Muscle layer of colon (tissue), 2 donors: ENCODE measurements around the gene MTURN.
"Not testable (repeated sequence)": the region's sequence is repeated elsewhere in the genome, so short reads cannot be mapped to it uniquely, and the experiment has no call there.

ENCODE experiments used
- H3K27ac ChIP-seq: one replicate; pipeline ENCODE4 v1.7.0; 2013; ENCODE audit warnings: low read depth, mild to moderate bottlenecking, low read length, moderate library complexity
- H3K27me3 ChIP-seq, 2 donors: one replicate each; pipeline ENCODE4 v1.7.0; 2013; ENCODE audit warnings: low read length in 2 of 2, mild to moderate bottlenecking in 2 of 2; ENCODE audit not compliant: insufficient read depth in 2 of 2, control insufficient read depth in 1 of 2
- H3K36me3 ChIP-seq: one replicate; pipeline ENCODE4 v1.7.0; 2013; ENCODE audit warnings: mild to moderate bottlenecking, low read length; ENCODE audit not compliant: insufficient read depth
- H3K4me1 ChIP-seq: one replicate; pipeline ENCODE4 v1.7.0; 2013; ENCODE audit warnings: mild to moderate bottlenecking, low read length; ENCODE audit not compliant: insufficient read depth
- H3K4me3 ChIP-seq, 2 donors: one replicate each; pipeline ENCODE4 v1.7.0; 2013; ENCODE audit warnings: low read length in 2 of 2, low read depth in 1 of 2, mild to moderate bottlenecking in 1 of 2, moderate library complexity in 1 of 2
- H3K9ac ChIP-seq: one replicate; pipeline ENCODE4 v1.7.0; 2013; ENCODE audit warnings: low read length
- H3K9me3 ChIP-seq: one replicate; pipeline ENCODE4 v1.7.0; 2013; ENCODE audit warnings: mild to moderate bottlenecking, low read length
- donor health status: abdominal sarcoma.
- donor health status: Adenocarcinoma of cecum.

The MTURN gene

GRCh38 chr7:30134611-30135300 is at the start of gene MTURN:
Gene MTURN (plus strand): TSS chr7:30134986. CDS start chr7:30135137, 151 bp downstream.
- H3K9me3 ChIP-seq, result no peaks in the 10 kb centered on the region
- peak within 1 kb of the TSS; percentile 68 for H3K9ac ChIP-seq
- no peaks in the 10 kb centered on the region for H3K36me3 ChIP-seq
- H3K4me3 ChIP-seq, result peak within 1 kb of the TSS; percentile 53 to 85
- H3K4me1 ChIP-seq, result peaks cover 17% of the 10 kb centered on the region
- peak within 1 kb of the TSS; percentile 81 for H3K27ac ChIP-seq
- no peaks in the 10 kb centered on the region for H3K27me3 ChIP-seq

- Histone ChIP-seq H3K9ac (no peak overlapping the region), H3K4me1 (no peaks in the 10 kb centered on the region), H3K4me3 (no peak overlapping the region), H3K27ac (no peak overlapping the region), H3K36me3 (no peaks in the 10 kb centered on the region), H3K27me3 (no peaks in the 10 kb centered on the region), H3K9me3 (no peaks in the 10 kb centered on the region)
Observed at GRCh38 chr7:30086529-30086928, 48.3 kb upstream of the MTURN start.

- no peak overlapping the region for H3K9ac ChIP-seq
- no peak overlapping the region for H3K27ac ChIP-seq
- H3K9me3 ChIP-seq, result no peaks in the 10 kb centered on the region
- H3K36me3 ChIP-seq, result no peaks in the 10 kb centered on the region
- H3K4me1 ChIP-seq, result no peaks in the 10 kb centered on the region
- H3K27me3 ChIP-seq, result no peaks in the 10 kb centered on the region
- no peak overlapping the region for H3K4me3 ChIP-seq
Observed at GRCh38 chr7:30087371-30087770, 47.4 kb upstream of the MTURN start.

DNA sequence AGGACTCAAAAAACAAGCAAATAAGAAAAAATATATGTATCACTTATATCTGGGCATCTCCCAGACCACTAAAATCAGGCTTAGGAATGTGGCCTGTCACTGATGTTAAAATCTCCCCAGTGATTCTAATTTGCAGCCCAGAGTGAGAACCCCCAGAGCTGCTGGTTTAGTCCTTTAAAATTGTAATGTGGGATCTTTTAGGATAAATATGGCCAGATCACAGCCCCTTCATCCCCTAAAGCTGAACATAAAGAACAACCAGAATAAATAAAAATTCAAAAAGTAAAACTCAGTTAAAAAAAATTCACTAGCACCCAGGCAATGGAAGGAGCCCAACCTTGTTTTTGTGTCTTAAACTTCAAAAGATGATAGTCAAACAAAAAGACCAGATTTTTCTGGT is 46.4 kb upstream of the MTURN start:
- Histone ChIP-seq H3K9ac (no peak overlapping the region), H3K36me3 (no peaks in the 10 kb centered on the region), H3K4me3 (no peak overlapping the region), H3K9me3 (no peaks in the 10 kb centered on the region), H3K27me3 (no peaks in the 10 kb centered on the region), H3K27ac (no peak overlapping the region), H3K4me1 (no peaks in the 10 kb centered on the region)

- no peaks in the 10 kb centered on the region for H3K4me1 ChIP-seq
- H3K4me3 ChIP-seq, result no peak overlapping the region
- H3K9me3 ChIP-seq, result no peaks in the 10 kb centered on the region
- H3K27ac ChIP-seq, result no peak overlapping the region
- H3K9ac ChIP-seq, result no peak overlapping the region
- no peaks in the 10 kb centered on the region for H3K36me3 ChIP-seq
- no peaks in the 10 kb centered on the region for H3K27me3 ChIP-seq
Observed at GRCh38 chr7:30090111-30090510, 44.7 kb upstream of the MTURN start.

DNA sequence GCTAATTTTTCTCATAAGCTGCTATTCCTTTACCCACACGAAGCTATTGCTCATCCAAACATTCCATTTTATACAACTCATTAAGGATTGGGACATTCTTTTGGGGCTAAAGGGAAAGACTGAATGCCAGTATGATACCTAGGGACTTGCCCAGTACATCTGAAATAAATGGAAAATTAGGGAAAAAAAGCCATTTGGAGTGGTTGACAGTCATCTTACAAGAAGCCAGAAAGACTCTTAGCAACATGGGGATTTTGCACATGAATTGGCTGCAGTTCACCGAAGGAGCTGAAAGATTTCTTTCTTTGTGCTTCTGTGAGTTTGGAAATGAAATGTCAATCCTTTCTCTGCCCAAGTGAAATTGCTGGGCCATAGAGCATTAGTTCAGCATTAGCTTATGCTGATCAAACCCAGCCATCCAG is 43.3 kb upstream of the MTURN start:
- Histone ChIP-seq H3K27me3 (no peaks in the 10 kb centered on the region), H3K27ac (no peak overlapping the region), H3K4me1 (no peaks in the 10 kb centered on the region), H3K36me3 (no peaks in the 10 kb centered on the region), H3K4me3 (no peak overlapping the region), H3K9me3 (no peaks in the 10 kb centered on the region), H3K9ac (no peak overlapping the region)

GRCh38 chr7:30091987-30092386 is 42.8 kb upstream of the MTURN start:
- Histone ChIP-seq H3K36me3 (no peaks in the 10 kb centered on the region), H3K4me3 (no peak overlapping the region), H3K27me3 (no peaks in the 10 kb centered on the region), H3K4me1 (no peaks in the 10 kb centered on the region), H3K9ac (no peak overlapping the region), H3K9me3 (no peaks in the 10 kb centered on the region), H3K27ac (peak overlapping the region; percentile 7)

DNA sequence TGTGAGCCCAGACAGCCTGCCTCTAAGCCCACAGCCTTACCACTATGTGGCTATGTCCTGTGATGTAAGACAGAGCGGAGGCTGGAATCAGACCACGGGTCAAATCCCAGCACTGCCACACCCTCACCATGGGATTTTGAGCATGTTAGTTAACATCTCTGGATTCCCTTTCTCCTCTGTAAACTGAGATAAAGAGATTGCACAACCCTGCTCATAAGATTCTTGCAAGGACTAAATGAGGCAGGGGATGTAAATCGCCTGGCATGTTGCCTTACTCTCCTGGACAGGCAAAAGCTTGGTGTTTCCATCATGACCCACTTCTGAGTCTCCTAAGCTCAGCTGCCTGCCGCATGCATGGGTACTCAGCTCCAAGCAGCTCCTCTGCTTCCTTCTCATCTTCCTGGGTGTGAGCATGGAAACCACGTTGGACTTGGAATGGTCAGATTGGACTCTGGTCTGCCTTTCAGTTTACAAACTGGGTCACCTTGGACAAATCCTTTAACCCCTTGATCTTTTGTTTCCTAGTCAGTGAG is 41.3 kb upstream of the MTURN start:
- H3K27me3 ChIP-seq, result no peaks in the 10 kb centered on the region
- H3K4me3 ChIP-seq, result no peak overlapping the region
- no peaks in the 10 kb centered on the region for H3K36me3 ChIP-seq
- H3K9ac ChIP-seq, result no peak overlapping the region
- no peak overlapping the region for H3K27ac ChIP-seq
- no peaks in the 10 kb centered on the region for H3K4me1 ChIP-seq
- no peaks in the 10 kb centered on the region for H3K9me3 ChIP-seq

DNA sequence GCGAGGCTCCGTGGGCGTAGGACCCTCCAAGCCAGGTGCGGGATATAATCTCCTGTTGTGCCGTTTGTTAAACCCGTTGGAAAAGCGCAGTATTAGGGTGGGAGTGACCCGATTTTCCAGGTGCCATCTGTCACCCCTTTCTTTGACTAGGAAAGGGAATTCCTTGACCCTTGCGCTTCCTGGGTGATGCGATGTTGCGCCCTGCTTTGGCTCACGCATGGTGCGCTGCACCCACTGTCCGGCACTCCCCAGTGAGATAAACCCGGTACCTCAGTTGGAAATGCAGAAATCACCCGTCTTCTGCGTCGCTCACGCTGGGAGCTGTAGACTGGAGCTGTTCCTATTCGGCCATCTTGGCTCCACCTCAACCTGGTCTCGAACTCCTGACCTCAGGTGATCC is 36.2 kb upstream of the MTURN start:
- H3K27me3 ChIP-seq, H3K36me3 ChIP-seq, H3K9me3 ChIP-seq, H3K9ac ChIP-seq, H3K4me1 ChIP-seq, H3K27ac ChIP-seq, H3K4me3 ChIP-seq: not testable (repeated sequence)

DNA sequence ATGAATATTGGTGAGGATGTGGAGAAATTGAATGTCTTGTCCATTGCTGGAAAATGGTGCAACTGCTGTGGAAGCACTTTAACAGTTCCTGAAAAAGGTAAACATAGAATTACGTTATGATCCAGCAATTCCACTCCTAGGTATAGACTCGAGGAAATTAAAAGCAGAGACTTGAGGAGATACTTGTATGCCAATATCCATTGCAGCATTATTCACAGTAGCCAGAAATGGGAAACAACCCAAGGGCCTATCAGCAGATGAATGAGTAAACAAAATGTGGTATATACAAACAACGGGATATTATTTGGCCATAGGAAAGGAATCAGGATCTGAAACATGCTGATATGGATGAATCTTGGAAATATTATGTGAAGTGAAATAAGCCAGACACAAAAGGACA is 32.5 kb upstream of the MTURN start:
- Histone ChIP-seq H3K27ac (no peak overlapping the region), H3K9ac (no peak overlapping the region), H3K27me3 (no peaks in the 10 kb centered on the region), H3K36me3 (no peaks in the 10 kb centered on the region), H3K4me3 (no peak overlapping the region), H3K9me3 (no peaks in the 10 kb centered on the region), H3K4me1 (no peaks in the 10 kb centered on the region)

DNA sequence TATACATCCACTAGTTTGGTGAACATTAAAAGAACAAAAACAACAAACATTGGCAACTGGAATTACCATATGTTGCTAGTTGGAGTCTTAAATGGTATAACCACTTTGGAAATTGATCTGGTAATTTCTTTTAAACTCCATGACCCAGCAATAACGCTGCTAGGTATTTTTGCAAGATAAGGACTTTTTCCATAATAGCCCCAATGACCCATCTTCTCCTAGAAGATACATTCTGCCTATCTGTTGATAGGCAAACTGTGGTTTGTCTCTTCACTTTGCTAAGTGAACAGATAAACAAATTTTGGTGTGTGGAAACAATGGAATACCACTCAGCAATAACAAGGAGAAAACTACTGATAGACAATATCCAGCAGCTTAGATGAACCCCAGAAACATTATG is 30.6 kb upstream of the MTURN start:
- H3K27me3 ChIP-seq, result no peaks in the 10 kb centered on the region

DNA sequence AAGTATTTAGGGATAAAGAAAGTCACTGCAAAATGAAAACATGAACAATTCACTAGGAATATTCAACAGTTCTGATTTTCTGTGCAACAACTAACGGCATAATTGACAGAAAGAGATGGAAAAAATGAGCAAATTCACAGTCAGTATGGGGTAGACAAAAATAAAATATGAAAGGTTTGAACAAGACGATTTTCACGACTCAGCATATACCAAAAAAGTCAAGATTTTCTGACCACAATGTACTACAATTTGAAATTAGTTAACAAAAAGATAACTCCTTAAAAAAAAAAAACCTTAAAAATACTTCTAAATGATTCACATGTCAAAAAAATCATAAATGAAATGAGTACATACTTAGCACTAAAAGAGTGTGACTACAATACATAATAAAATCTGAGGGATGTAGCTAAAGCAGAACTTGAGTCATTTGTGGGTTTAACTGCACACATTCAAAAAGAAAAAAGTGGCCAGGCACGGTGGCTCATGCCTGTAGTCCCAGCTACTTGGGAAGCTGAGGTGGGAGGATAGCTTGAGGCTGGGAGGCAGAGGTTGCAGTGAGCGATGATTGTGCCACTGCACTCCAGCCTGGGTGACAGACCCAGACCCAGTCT is 22.6 kb upstream of the MTURN start:
- no peak overlapping the region for H3K9ac ChIP-seq
- H3K9me3 ChIP-seq, result no peaks in the 10 kb centered on the region
- no peaks in the 10 kb centered on the region for H3K4me1 ChIP-seq
- H3K36me3 ChIP-seq, result no peaks in the 10 kb centered on the region
- H3K27ac ChIP-seq, result no peak overlapping the region
- no peak overlapping the region for H3K4me3 ChIP-seq
- H3K27me3 ChIP-seq, result no peaks in the 10 kb centered on the region

More for the DNA sequence above, 30.6 kb upstream of the MTURN start:
- Histone ChIP-seq H3K9ac (no peak overlapping the region), H3K27ac (no peak overlapping the region), H3K4me1 (no peaks in the 10 kb centered on the region), H3K4me3 (no peak overlapping the region), H3K36me3 (no peaks in the 10 kb centered on the region), H3K9me3 (no peaks in the 10 kb centered on the region)
